RPMI7951 (cell line): ENCODE results near the gene KIF16B. TPM values are rescaled to one million over a fixed set of nuclear protein-coding genes. Genes with fewer than 3 reads are reported as not detected.
"Not testable (repeated sequence)": the region's sequence is repeated elsewhere in the genome, so short reads cannot be mapped to it uniquely, and the experiment has no call there.

Source experiments
- DNase-seq: peaks from one replicate; pipeline ENCODE4 v3.0.0-alpha.2; 2012; ENCODE audit warnings: low read depth
- total RNA-seq: library from RNA; depleted of rRNA; stranded (reverse); fragments of >200 nt; shearing (Covaris generic); gene quantifications from 2 replicates; pipeline ENCODE4 v1.2.3, GENCODE V29; 2014

KIF16B gene
- total RNA-seq, 1 experiment from 2014 or later, result 9.4 TPM

DNA sequence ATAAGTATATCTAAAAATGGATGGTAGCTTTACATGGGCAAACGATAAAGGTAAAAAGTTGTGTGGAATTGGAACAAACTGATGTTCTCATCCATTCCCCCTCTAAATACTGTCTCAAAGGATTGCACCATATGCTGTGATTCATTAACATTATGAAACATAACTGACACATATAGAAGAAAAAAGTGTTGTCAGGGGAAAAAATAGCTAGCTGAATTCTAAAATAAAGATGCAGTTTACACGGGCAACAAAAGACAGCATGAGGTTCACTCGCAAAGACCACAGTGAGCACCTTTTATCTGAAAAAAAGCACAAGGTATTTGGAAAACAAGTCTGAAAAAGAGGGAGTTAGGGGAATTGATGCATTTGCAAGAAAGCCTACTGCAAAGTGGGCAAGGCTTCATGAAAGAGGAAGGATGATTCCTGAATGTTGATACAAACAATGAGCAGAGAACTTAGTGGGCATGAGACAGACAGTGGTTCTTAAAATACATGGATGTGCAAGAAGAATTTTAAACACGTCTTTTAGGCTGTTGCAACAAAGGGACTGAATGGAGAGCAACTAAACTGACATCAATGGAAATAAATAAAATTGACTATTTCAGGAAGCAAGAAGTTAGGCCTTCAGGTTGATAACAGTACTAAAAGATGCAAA is 280.9 kb downstream of the KIF16B start:
- DNase-seq, result no peak

- no peak for DNase-seq
Measured at GRCh38 chr20:16290358-16290757, 282.9 kb downstream of the KIF16B start.

DNA sequence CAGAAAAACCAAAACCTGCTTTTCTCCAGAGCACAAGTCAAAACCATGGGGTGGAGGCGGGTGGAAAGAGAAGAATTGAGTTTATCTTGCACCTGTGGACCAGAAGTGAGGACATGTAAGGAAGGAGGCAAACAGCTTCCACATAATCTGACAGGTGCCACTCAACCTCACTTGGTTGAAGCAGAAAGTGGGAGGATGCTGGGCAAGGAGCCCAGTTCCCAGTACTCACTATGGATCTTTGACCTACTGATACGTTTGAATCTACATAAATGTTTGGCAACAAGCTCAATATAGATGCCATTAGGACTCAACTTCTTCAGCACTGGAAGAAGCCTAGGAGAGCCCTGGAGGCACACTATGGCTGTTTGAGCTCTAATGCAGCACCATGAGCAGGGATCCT is 285.5 kb downstream of the KIF16B start:
- no peak for DNase-seq

- DNase-seq, result no peak
Measured at GRCh38 chr20:16286601-16287000, 286.6 kb downstream of the KIF16B start.

GRCh38 chr20:16284385-16285100 is 288.7 kb downstream of the KIF16B start:
- no peak for DNase-seq

- no peak for DNase-seq
Measured at GRCh38 chr20:16283978-16284377, 289.3 kb downstream of the KIF16B start.

- no peak for DNase-seq
Measured at GRCh38 chr20:16283307-16283706, 289.9 kb downstream of the KIF16B start.

GRCh38 chr20:16280219-16280618 is 293.0 kb downstream of the KIF16B start:
- DNase-seq, result no peak

DNA sequence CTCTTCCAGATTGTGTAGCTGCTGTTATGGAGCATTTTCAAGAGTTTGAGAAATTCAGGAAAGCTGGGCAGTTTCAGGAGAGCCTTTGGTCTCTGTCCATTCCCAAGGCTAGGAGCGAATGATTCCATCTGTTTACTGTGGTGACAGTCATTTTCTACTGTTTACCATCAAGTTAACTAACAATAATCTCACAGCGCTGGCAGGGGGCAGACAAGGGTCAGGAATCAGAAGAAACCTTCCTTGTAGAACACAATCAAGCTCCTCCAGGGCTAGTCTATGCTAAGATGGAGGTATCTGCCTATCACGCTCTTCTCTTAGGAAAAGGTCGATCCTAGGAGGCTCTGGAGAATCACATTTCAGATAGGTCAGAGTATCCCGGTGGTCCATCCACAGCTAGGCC is 293.9 kb downstream of the KIF16B start:
- DNase-seq, result no peak

DNA sequence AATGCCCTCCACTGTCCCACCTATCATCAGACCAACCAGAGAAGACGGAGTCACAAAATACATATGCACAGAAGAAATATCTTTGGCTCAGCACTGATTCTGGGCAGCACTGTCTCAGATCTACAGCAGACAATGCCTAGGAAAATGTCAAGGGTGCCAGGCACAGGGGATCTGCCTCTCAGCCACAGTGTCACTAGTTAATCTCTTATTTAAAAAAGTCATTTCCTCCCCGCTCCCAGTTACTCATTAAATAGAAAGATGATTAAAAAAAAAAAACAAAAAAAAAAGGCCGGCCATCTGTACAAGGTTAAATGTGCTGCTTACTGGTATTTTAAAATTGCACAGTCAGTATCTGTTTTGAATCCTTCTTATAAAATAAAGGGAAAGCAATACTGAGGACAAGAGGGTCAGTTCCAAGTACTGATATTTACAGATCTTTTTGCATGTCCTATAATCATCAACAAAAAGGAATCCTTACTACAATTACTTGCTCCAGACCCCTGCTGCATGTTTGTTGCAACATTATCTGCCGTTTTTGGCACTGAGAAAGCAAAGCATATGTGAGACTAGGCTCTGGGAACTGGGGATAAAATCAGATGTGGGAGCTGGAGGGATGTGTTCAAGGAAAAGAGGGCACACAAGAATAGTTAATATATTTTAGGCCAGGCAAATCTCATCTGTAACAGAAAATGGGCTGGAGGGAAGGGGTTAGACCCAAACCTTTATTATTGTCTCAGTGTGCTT is 299.3 kb downstream of the KIF16B start:
- DNase-seq, result no peak

DNA sequence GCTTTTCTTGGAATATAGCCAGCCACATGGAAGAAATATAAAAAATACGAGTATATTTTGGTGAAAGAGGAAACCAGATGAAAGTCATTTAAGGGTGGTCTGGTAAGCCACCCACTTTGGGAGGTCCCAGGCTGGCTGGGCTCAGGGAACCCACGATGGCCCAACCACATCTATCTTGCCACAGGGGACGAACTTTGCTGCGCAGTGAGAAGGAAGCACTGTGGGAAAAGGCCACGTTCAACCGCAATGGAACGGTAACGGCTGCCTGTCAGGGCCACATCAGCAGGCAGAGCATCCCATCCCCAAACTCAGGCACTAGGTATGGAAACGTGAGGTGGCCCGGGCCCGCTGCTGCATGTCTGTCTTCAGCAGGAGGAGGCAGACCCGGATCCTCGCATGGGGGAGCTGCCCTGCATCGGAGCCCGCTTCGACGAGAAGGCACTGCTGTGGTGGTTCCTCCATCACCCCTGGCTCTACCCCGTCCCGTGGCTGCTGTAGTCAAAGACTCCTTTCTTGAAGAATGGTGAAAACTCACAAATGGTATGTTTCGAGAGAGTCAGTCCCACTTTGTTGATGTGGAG is 300.4 kb downstream of the KIF16B start:
- no peak for DNase-seq

DNA sequence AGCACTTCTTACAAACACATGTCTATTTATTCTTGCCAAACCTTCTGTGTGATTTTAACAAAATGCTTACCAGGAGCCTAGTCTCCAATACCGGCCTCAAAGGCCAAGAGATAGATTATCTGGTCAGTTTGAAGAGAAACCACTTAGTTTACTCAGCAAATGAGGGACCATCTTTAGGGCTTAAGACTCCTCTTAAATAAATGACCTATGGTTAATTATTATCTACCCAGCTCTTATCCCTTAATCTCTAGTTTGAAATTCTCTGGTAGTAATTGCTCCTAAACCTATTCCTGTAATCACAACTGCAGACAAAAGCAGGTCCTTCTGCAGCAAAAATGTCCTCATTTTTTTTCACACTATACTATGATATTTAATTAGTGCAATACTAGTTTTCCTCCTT is 301.8 kb downstream of the KIF16B start:
- DNase-seq, result no peak

GRCh38 chr20:16270989-16271388 is 302.3 kb downstream of the KIF16B start:
- no peak for DNase-seq

- DNase-seq, result no peak
Measured at GRCh38 chr20:16270314-16270931, 302.8 kb downstream of the KIF16B start.

DNA sequence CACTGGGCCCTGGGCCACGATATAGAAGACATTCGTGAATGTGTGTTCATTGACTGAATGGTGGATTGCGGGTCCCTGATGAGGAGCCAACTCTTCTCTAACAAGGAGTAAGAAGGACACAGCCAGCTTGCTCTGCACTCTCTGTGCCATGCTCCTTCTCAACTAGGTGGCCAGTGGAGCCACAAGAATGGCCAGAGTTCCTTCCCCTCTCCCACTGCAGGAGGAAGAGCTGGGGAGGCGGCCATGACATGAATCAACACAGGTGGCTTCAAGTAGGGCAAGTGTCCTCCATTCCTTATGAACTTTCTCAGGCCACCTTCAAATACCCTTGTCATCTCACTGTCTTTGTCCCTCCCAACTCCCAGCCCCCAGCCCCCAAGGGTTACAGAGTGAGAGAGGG is 305.7 kb downstream of the KIF16B start:
- no peak for DNase-seq

- DNase-seq, result no peak
Measured at GRCh38 chr20:16265334-16265733, 307.9 kb downstream of the KIF16B start.

- DNase-seq, result no peak
Measured at GRCh38 chr20:16263582-16263981, 309.7 kb downstream of the KIF16B start.

DNA sequence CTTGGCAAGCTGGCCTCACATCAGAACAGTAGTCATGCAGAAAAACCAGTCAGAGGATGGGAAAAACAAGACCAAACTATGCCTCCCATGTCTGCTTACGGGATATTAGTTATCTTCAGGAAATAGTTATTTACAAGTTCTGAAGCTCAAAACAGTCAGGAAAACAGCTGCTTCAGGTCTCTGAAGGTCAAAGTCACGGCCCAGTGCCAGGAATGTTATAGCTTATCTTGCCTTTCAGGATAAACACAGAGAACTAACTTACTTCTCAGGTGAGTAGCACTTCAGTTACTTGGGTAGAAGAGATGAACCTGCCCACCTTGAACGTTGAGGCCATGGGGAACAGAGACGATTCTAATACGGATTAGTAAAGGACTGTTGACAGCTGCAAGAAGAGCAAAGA is 310.7 kb downstream of the KIF16B start:
- DNase-seq, result no peak

- no peak for DNase-seq
Measured at GRCh38 chr20:16261733-16262273, 311.4 kb downstream of the KIF16B start.

GRCh38 chr20:16260911-16261310 is 312.3 kb downstream of the KIF16B start:
- DNase-seq, result no peak

GRCh38 chr20:16260133-16260532 is 313.1 kb downstream of the KIF16B start:
- not testable (repeated sequence) for DNase-seq

DNA sequence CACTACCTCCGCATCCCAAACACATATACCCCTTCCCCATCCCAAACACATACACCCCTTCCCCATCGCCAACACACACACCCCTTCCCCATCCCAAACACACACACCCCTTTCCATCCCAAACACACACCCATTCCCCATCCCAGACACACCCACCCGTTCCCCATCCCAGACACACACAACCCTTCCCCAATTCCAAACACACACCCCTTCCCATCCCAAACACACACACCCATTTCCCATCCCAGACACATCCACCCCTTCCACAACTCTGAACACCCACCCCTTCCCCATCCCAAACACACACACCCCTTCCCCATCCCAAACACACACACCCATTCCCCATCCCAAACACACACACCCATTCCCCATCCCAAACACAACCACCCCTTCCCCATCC is 314.5 kb downstream of the KIF16B start:
- DNase-seq, result no peak
